Liver (tissue), 3 donors: ENCODE measurements around the gene BCL2L14.

Experiments used
- JUND ChIP-seq, 2 donors: IDR thresholded peaks; 2 replicates each; pipeline ENCODE4 v1.6.1; 2016; ENCODE audit warnings: antibody characterized with exemption in 2 of 2
- RAD21 ChIP-seq, 2 donors: IDR thresholded peaks; 2 replicates each; pipeline ENCODE4 v1.6.1; 2016; ENCODE audit warnings: antibody characterized with exemption in 2 of 2, mild to moderate bottlenecking in 2 of 2
- TF ChIP-seq, protein P1 (sequence below): fragments of 150-350 bp; IDR thresholded peaks from 2 replicates; pipeline ENCODE4 v1.5.1; 2017; ENCODE audit warnings: improper control_type of control experiment, low read depth, low read length; ENCODE audit not compliant: missing input control
- donor health status: healthy.
- donor health status: healthy.

DNA sequence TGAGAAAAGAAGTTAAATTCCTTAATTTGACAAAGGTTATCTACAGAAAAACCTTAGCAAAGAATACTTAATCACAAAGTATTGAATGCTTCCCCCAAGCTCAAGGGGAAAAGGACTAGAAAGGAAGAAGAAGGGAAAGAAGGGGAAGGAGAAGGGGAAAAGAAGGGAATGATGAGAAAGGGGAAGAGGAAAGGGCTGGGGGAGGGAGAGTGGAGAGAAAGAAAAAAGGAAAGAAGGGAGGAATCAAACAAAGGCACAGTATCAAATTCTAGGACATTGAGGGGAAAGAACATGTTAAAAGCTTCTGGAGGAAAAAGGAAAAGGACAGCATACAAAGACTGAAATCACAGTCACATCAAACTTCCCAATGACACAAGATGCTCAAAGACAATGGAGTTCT, 70.3 kb downstream of the BCL2L14 start:
- TF ChIP-seq, protein P1, sequence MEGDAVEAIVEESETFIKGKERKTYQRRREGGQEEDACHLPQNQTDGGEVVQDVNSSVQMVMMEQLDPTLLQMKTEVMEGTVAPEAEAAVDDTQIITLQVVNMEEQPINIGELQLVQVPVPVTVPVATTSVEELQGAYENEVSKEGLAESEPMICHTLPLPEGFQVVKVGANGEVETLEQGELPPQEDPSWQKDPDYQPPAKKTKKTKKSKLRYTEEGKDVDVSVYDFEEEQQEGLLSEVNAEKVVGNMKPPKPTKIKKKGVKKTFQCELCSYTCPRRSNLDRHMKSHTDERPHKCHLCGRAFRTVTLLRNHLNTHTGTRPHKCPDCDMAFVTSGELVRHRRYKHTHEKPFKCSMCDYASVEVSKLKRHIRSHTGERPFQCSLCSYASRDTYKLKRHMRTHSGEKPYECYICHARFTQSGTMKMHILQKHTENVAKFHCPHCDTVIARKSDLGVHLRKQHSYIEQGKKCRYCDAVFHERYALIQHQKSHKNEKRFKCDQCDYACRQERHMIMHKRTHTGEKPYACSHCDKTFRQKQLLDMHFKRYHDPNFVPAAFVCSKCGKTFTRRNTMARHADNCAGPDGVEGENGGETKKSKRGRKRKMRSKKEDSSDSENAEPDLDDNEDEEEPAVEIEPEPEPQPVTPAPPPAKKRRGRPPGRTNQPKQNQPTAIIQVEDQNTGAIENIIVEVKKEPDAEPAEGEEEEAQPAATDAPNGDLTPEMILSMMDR = no peak
- TF ChIP-seq JUND (IDR thresholded peaks at IDR 0.05) = no peak
- TF ChIP-seq RAD21 (IDR thresholded peaks at IDR 0.05) = no peak
